SH-SY5Y (cell line): Measurements from ENCODE around the gene PPM1E.

Experiments used
- GATA2 ChIP-seq: IDR thresholded peaks from 2 replicates; pipeline ENCODE4 v1.6.1; 2011; ENCODE audit warnings: mild to moderate bottlenecking, low read depth, low read length
- GATA3 ChIP-seq: IDR thresholded peaks from 2 replicates; pipeline ENCODE4 v1.6.1; 2011; ENCODE audit warnings: low read depth, mild to moderate bottlenecking, low read length, moderate library complexity

DNA sequence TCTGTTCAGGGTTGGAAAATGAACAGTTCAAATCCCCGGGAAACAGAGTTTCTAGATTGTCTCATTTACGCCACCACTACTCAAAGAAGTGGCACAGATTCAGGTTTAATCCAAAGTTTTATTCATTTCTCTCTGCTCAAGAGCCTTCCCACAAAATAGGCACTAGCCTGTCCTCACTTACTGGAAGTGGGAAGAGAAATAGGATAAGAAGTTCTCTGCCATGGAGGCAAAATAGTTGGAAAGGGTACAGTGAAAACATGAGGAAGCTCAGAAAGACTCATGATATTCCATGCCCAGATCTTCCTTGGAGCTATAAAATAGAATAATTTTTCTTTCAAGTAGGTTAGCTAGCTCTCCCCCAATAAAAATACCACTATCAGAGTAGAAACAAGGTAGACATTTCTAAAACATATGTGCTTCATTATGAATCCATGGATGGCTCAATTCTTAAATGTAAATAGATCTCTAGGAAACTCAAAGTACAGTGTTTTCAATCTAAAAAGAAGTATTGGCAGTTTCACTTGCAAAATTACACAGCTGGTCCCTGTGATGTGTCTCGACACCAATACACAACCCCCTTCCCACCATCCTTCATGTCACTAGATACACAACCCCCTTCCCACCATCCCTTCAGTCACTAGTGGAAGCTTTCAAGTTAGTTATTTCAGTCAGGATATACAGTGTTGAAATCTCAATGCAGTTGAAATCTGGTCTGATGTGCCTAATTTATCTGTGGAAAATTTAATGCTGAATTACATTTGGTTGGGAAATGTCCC lies 225.2 kb downstream of the PPM1E start:
- TF ChIP-seq GATA2 (no peak), GATA3 (no peak)
